HEK293T (cell line): ENCODE data around the gene MYO1H.

Source experiments
- ARNT ChIP-seq: fragments of 450-650 bp; IDR thresholded peaks from 2 replicates; pipeline ENCODE4 v1.6.1; 2017; ENCODE audit warnings: mild to moderate bottlenecking
- BHLHE40 ChIP-seq: fragments of 450-650 bp; IDR thresholded peaks from 2 replicates; pipeline ENCODE4 v1.6.1; 2016; ENCODE audit warnings: mild to moderate bottlenecking, moderate library complexity, borderline replicate concordance
- ELF4 ChIP-seq: fragments of 450-650 bp; IDR thresholded peaks from 2 replicates; pipeline ENCODE4 v1.6.1; 2017; ENCODE audit warnings: antibody characterized with exemption
- FOXA1 ChIP-seq: fragments of 450-650 bp; IDR thresholded peaks from 2 replicates; pipeline ENCODE4 v1.6.1; 2016; ENCODE audit warnings: mild to moderate bottlenecking
- FOXK2 ChIP-seq: fragments of 450-650 bp; IDR thresholded peaks from 2 replicates; pipeline ENCODE4 v1.6.1; 2016; ENCODE audit warnings: mild to moderate bottlenecking
- FOXM1 ChIP-seq: fragments of 450-650 bp; IDR thresholded peaks from 2 replicates; pipeline ENCODE4 v1.6.1; 2017; ENCODE audit warnings: mild to moderate bottlenecking, borderline replicate concordance
- HDGF ChIP-seq: fragments of 450-650 bp; IDR thresholded peaks from 2 replicates; pipeline ENCODE4 v1.6.1; 2017; ENCODE audit warnings: antibody characterized with exemption, borderline replicate concordance
- L3MBTL2 ChIP-seq: fragments of 450-650 bp; conservative IDR thresholded peaks from 2 replicates; pipeline ENCODE4 v1.6.1; 2016; ENCODE audit warnings: mild to moderate bottlenecking
- LEF1 ChIP-seq: fragments of 450-650 bp; IDR thresholded peaks from 2 replicates; pipeline ENCODE4 v1.6.1; 2017; ENCODE audit warnings: mild to moderate bottlenecking, borderline replicate concordance
- PKNOX1 ChIP-seq: fragments of 450-650 bp; IDR thresholded peaks from 2 replicates; pipeline ENCODE4 v1.6.1; 2016
- SP1 ChIP-seq: fragments of 450-650 bp; IDR thresholded peaks from 2 replicates; pipeline ENCODE4 v1.6.1; 2017
- SUZ12 ChIP-seq: fragments of 450-650 bp; IDR thresholded peaks from 2 replicates; pipeline ENCODE4 v1.6.1; 2016; ENCODE audit warnings: mild to moderate bottlenecking
- TARDBP ChIP-seq: fragments of 450-650 bp; IDR thresholded peaks from 2 replicates; pipeline ENCODE4 v1.6.1; 2016
- ZNF384 ChIP-seq: fragments of 450-650 bp; IDR thresholded peaks from 2 replicates; pipeline ENCODE4 v1.6.1; 2016

DNA sequence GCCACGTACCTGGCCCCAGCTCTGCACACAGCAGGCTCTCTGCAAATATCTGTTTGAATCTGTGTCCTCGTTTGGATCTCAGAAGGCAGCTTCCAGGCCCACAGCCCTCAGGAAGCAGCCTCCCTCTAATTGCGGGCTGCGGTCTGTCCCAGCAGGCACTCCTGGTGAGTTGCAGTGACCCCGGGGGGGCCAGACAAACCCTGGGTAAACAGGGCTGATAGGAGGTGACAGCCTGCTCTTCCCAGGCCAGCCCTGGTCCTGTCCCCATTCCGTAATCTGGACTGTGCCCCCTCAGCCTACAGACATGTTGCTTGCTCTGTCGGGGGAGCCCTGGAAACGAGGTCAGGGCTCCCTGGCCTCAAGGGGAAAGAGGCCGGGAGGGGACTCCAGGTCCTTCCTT lies 40.6 kb upstream of the MYO1H start:
- TF ChIP-seq BHLHE40 (no peak), ZNF384 (no peak), FOXA1 (no peak), L3MBTL2 (no peak), SUZ12 (no peak), TARDBP (no peak), SP1 (no peak), FOXM1 (no peak), HDGF (no peak), ELF4 (no peak), ARNT (no peak), FOXK2 (no peak), LEF1 (no peak), PKNOX1 (no peak)
